Measurements from ENCODE around the gene SDR9C7. TPM values are rescaled to one million over a fixed set of nuclear protein-coding genes. Genes with fewer than 3 reads are reported as not detected.

The SDR9C7 gene
- total RNA-seq, 4 donors from 2014 or later: 0.26 to 0.49 TPM; not detected in 2

- no peak for TF ChIP-seq POLR2A (IDR thresholded peaks at IDR 0.05)
- H3K9me3 ChIP-seq: no peaks in the 10 kb centered on the region
- intact Hi-C loops (cut with DNase I; ENCODE audit: low total_unique reads): no loop called here
- no peak overlapping the region for H3K27ac ChIP-seq
- H3K36me3 ChIP-seq: no peaks in the 10 kb centered on the region
- no peaks in the 10 kb centered on the region for H3K4me1 ChIP-seq
- no peak overlapping the region for H3K4me3 ChIP-seq
- no peak for DNase-seq
- H3K27me3 ChIP-seq: no peaks in the 10 kb centered on the region
These were observed 20.1 kb upstream of the SDR9C7 start for GRCh38 chr12:56954057-56954957.

GRCh38 chr12:56953314-56953713 lies 19.1 kb upstream of the SDR9C7 start:
- Histone ChIP-seq H3K27me3 (no peaks in the 10 kb centered on the region), H3K4me3 (no peak overlapping the region), H3K36me3 (no peaks in the 10 kb centered on the region), H3K4me1 (no peaks in the 10 kb centered on the region), H3K9me3 (no peaks in the 10 kb centered on the region), H3K27ac (no peak overlapping the region)
- no peak for DNase-seq
- TF ChIP-seq POLR2A (IDR thresholded peaks at IDR 0.05) (no peak), CTCF (IDR thresholded peaks at IDR 0.05) (no peak)
- intact Hi-C loops (cut with DNase I; ENCODE audit: low total_unique reads): no loop called here

GRCh38 chr12:56951582-56952339 lies 17.6 kb upstream of the SDR9C7 start:
- Histone ChIP-seq H3K36me3 (no peaks in the 10 kb centered on the region), H3K4me1 (no peaks in the 10 kb centered on the region), H3K4me3 (no peak overlapping the region), H3K27me3 (no peaks in the 10 kb centered on the region), H3K9me3 (no peaks in the 10 kb centered on the region), H3K27ac (no peak overlapping the region)
- intact Hi-C loops (cut with DNase I; ENCODE audit: low total_unique reads): no loop called here
- DNase-seq: no peak
- no peak for TF ChIP-seq POLR2A (IDR thresholded peaks at IDR 0.05)
- no peak for TF ChIP-seq CTCF (IDR thresholded peaks at IDR 0.05)

- Histone ChIP-seq H3K27ac (no peak overlapping the region), H3K27me3 (no peaks in the 10 kb centered on the region), H3K4me1 (no peaks in the 10 kb centered on the region), H3K36me3 (no peaks in the 10 kb centered on the region), H3K4me3 (no peak overlapping the region), H3K9me3 (no peaks in the 10 kb centered on the region)
- no peak for DNase-seq
- TF ChIP-seq POLR2A (IDR thresholded peaks at IDR 0.05): no peak
- no peak for TF ChIP-seq CTCF (IDR thresholded peaks at IDR 0.05)
- intact Hi-C loops (cut with DNase I; ENCODE audit: low total_unique reads): no loop called here
These were observed 14.7 kb upstream of the SDR9C7 start for GRCh38 chr12:56948881-56949280.

- Histone ChIP-seq H3K4me1 (no peaks in the 10 kb centered on the region), H3K4me3 (no peak overlapping the region), H3K9me3 (no peaks in the 10 kb centered on the region), H3K36me3 (no peaks in the 10 kb centered on the region), H3K27me3 (no peaks in the 10 kb centered on the region), H3K27ac (no peak overlapping the region)
- intact Hi-C loops (cut with DNase I; ENCODE audit: low total_unique reads): no loop called here
- TF ChIP-seq POLR2A (IDR thresholded peaks at IDR 0.05) (no peak), CTCF (IDR thresholded peaks at IDR 0.05) (no peak)
- DNase-seq: no peak
These were observed 14.2 kb upstream of the SDR9C7 start for GRCh38 chr12:56948457-56948777.
